T1000 (cell line): ENCODE measurements around the gene POTEG.
"Not testable (repeated sequence)": the region's sequence is repeated elsewhere in the genome, so short reads cannot be mapped to it uniquely, and the experiment has no call there.

Experiments
- DNase-seq: peaks from one replicate; lab custom pipeline; 2025; ENCODE audit warnings: mixed read lengths; lab: John Stamatoyannopoulos, UW

The POTEG gene

DNA sequence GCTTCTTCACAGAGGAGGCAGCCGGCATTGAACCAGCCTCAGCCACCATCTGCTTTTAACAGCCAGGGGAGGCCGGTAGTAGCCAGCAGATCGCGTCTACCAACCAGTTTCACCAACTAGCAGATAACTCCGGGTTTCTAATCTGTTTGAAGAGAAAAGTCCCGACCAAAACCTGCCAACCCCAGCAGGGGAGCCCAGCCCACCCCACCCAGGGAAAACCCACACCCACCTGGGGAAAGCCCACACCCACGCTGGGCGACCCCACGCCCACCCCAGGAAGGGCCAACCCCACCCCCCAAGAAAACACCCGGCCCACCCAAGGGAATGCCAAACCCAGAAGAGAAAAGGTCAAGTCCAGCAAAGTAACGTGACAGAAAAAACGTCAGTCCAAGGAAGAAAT lies at the start of gene POTEG:
TSS of gene POTEG (minus strand) at position 101 of the 400 bp plus-strand sequence. CDS start at position 49, 52 bp downstream.
- DNase-seq: not testable (repeated sequence)

DNA sequence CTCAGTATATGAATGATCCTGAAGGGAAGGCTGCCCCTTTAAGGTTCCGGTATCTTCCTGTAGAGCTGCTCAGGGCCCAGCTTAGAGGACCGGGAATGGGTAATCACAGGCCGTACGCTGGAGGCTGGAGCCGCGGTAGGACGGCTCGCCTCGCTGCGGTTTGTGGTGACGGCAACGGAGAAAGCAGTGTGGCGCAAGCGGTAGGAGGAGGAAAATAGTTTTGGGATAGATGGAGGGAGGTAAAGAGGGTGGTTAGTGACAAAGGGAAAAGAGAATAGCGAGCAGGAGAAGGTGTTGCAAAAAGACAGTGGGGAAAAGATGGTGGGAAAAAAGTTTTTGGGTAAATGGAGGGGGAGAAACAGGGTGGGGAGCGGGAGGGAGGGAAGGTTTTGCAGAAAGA lies 48.0 kb upstream of the POTEG start:
- DNase-seq: not testable (repeated sequence)

DNA sequence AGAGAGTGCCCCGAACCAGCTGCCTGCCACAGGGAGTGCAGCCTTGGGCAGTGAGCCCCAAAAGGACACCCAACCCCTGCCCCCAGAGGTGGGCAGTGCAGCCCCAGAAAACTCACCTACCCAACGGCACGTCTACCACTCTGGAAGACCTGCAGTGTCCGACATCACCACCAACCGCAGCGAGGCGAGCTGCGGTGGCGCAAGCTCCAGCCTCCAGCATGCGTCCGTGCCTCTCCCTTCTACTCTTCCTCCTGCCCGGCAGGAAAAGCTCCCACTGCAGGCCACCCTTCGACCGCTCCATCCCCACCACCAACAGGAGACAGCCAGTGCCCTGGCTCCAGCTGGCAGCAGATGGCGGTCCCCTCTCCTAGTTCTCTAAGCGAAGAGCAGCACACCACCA lies 47.3 kb upstream of the POTEG start:
- not testable (repeated sequence) for DNase-seq

DNA sequence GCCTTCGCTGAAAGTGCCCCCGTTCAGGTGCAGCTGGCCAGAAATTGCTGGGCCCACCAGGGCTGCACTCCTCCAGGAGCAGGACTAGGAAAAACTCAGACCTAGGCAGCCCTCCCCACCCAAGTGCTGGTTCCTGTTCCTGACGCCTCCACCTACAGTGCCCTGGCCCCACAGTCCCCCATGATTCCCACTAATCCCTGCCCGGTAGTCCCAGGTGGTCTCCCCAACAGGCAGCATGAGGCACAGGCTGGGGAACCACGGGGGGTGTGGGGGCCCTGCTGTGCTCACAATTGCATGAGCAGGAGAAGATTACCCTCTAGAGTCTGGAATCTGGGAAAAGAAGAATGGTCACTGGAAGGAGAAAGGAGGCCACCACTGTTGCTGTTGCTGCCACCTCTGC lies 46.4 kb upstream of the POTEG start:
- not testable (repeated sequence) for DNase-seq

DNA sequence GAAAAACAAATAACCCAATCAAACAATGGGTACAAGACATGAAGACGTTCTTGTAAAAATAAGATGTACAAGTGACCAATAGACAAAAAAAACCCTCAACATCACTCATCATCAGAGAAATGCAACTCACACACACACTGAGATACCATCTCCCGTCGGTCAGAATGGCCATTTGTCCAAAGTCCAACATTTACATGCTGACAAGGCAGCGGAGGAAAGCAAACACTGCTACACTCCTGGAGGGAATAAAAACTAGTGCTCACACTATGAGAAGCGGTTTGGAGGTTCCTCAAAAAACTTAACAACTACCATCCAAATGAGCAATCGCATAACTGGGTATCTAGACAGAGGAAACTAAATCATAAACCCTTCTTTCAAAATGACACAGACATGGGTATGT lies 11.6 kb upstream of the POTEG start:
- not testable (repeated sequence) for DNase-seq

DNA sequence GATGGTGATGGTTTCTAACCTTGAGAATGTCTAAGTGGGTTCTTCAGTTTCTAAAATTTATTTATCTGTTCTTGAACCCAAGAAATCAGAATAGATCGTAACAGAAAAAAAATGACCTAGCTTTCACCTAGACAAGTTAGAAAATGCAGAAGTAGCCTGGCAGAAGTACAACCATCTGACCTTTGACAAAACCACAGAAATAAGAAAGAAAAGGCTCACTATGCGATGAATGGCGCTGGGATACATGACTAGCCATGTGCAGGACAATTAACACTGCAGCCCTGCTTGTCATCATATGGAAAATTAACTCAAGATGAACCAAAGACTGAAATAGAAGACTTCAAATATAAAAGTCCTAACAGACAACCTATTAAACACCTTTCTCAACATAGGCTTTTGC lies 5.7 kb upstream of the POTEG start:
- DNase-seq: not testable (repeated sequence)

DNA sequence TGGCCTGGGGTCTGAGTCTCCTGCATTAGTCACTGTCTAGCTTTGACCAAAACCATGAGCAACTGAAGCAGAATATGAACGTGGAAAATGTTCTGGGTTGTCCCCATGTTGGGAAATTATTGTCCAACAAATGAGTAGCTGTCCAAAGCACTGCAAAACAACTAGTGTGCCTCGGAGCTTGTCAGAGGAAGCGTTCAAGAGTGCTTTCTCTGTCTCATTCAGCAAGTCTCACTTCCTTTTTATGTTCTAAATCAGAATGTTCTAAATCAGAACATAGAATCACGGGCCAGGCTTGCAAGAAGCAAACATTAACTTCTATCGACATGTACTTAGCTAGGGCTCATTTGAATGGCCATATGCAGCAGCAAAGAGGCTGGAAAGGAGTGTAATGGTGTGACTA lies 5.1 kb upstream of the POTEG start:
- not testable (repeated sequence) for DNase-seq

DNA sequence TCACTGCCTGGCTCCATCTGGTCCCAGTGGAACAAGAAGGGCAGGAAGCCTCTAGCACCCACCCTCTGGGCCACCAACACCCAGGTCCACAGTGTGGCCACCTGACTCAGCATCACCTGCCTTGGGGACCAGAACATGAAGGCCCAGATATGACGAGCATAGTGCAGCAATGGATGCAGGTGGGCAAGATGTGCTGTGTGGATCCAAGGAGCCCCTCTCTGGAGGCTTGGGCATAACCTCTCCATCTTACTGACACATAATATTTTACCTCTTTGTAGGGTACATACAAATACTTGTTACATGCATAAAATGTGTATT lies 2.9 kb upstream of the POTEG start:
- DNase-seq: not testable (repeated sequence)

DNA sequence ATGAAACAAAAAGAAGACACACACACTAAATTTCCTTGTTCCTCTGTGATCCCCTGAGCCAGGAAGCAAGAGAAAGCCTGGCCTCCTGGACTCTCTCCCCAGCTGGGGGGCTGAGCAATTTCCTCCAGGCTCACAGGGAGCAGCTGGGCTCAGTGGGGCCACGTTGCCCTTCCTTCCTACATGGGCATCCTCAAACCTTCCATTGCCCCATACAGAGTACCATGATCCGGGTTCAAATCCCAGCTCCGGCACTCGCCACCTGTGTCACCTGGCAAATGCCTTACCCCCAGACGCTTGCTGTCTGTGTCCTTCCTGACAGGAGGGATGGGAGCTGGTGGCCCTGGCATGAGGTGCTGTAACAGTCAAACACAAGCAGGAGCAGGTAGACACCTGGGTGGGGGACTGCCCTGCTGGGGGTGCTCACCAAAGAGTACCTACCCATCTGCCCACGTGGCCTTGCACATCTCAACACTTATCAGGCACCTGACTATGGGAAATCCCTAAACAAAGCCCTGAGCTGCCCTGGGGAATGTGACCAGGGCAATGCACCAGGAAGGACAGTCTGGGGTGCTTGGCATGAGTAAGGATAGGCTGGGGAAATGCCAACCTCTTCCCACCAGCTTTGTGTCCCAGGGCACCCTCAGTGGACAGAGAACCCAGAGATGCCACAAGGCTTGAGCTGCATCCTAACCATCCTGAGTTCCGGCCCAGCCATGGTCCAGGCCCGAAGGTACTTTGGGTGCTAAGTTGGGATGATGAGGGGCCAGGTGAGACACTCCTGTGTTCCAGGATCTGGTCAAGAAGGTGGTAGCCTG lies 2.4 kb upstream of the POTEG start:
- not testable (repeated sequence) for DNase-seq

DNA sequence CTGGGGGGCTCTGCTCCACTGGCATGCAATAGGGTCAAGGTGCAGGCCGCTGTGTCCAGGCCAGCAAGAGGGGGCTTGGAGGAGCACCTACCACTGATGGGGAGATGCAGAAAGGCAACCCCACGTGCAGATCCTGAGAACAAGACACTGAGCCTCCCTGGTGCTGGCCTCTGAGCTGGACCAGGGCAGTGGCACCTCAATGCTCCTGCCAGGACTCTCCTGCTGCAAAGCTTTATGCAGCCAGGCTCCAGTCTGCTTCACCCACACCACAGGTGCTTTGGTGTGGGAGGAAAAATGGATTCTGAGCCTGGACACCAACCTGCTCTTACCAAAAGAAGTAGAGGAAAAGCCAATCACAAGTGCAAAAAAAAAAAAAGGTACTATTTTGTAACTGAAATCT lies 1.7 kb upstream of the POTEG start:
- not testable (repeated sequence) for DNase-seq

DNA sequence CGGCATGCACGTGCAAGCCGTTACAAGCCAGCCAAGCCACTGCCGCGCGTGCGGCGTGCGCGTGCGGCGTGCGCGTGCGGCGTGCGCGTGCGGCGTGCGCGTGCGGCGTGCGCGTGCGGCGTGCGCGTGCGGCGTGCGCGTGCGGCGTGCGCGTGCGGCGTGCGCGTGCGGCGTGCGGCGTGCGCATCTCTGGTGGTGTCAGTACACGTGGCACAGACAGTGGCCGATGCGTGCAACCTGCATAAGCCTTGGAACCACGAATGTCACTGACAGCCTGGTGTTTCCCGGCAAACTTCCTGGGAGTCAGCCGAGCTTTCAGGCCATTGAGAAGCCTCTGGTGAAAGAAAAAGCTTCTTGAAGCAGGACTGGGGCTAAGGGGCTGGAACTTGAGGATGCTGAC lies 750 bp upstream of the POTEG start:
- not testable (repeated sequence) for DNase-seq

DNA sequence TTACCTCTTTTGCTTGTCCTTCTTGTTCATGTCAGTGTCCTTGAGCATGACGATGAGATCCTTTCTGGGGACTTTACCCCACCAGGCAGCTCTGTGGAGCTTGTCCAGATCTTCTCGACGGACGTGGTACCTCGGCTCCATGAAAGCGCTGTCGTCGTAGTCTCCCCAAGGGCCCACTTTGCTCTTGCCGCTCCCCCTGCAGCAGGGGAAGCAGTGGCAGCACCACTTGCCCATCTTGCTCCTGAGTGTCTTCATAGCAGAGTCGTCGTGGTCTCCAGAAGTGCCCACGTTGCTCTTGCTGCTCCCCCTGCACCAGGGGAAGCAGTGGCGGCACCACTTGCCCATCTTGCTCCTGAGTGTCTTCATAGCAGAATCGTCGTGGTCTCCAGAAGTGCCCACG lies 376 bp downstream of the POTEG start:
- DNase-seq: not testable (repeated sequence)

DNA sequence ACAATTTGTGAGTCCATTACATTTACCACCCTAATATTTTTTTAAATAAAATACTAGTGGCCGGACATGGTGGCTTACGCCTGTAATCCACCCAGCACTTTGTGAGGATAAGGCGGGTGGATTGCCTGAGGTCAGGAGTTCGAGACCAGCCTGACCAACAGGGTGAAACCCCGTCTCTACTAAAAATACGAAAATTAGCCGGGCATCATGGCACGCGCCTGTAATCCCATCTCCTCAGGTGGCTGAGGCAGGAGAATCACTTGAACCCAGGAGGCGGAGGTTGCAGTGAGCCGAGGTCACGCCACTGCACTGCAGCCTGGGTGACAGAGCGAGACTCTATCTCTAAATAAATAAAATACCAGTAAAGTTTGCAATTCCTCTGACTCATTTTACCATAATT lies 25.6 kb downstream of the POTEG start:
- DNase-seq: not testable (repeated sequence)

DNA sequence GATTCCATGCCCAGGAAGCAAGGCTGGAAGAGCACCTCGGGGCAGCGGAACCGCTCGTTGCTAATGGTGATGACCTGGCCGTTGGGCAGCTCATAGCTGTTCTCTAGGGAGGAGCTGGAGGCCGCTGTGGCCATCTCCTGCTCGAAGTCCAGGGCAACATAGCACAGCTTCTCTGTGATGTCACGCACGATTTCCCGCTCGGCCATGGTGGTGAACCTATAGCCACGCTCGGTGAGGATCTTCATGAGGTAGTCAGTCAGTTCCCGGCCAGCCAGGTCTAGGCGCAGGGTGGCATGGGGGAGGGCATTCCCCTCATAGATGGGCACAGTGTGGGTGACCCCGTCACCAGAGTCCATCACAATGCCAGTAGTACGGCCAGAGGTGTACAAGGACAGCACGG lies 32.0 kb downstream of the POTEG start:
- not testable (repeated sequence) for DNase-seq

DNA sequence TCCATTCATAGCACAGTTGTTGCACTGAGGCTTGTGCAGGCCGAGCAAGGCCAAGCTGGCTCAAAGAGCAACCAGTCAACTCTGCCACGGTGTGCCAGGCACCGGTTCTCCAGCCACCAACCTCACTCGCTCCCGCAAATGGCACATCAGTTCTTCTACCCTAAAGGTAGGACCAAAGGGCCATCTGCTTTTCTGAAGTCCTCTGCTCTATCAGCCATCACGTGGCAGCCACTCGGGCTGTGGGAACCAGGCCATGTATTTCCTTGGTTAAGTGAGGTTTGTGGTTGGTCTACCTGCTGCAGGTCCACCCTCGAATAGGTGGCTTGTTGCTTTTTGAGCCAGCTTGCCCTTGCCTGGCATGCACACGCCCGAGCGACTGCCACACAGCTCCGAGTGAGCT lies 39.4 kb downstream of the POTEG start:
- not testable (repeated sequence) for DNase-seq

DNA sequence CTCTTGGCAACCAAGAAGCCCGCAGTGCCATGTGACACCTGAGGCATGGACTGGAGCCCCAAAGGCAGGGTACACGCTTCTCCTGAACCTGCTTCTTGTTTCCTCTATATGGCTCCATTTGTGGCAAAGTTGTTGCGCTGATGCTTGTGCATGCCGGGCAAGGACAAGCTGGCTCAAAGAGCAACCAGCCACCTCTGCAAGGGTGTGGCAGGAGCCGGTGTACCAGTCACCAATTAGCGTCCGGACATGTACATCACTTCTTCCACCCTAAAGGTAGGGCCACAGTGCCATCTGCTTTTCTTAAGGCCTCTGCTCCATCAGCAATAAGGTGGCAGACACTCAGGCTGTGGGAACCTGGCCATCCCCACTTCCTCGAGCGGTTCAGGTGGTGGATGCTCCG lies 43.9 kb downstream of the POTEG start:
- DNase-seq: not testable (repeated sequence)

DNA sequence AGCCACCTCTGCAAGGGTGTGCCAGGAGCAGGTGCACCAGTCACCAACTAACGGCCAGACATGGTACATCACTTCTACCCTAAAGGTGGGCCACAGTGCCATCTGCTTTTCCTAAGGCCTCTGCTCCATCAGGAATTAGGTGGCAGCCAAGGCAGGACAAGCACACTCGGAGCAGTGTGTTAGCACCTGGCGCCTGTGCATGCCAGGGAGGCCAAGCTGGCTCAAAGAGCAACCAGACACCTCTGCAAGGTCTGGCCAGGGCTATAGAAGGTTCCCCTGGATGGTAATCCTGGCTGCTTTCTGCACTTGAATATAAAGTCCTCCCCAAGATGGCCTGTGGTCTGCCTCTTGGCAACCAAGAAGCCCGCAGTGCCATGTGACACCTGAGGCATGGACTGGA lies 45.4 kb downstream of the POTEG start:
- not testable (repeated sequence) for DNase-seq

DNA sequence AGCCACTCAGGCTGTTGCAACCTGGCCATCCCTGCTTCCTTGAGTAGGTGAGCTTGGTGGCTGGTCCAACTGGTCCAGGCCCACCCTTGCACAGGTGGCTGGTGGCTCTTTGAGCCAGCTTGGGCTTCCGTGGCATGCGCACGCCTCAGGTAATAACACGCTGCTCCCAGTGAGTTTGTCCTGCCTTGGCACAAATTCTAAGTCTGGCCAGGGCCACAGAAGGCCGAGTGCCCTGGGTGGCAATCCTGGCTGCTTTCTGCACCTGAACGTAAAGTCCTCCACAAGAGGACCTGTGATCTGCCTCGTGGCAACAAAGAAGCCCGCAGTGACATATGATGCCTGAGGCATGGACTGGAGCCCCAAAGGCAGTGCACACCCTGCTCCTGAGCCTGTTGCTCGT lies 47.1 kb downstream of the POTEG start:
- not testable (repeated sequence) for DNase-seq

DNA sequence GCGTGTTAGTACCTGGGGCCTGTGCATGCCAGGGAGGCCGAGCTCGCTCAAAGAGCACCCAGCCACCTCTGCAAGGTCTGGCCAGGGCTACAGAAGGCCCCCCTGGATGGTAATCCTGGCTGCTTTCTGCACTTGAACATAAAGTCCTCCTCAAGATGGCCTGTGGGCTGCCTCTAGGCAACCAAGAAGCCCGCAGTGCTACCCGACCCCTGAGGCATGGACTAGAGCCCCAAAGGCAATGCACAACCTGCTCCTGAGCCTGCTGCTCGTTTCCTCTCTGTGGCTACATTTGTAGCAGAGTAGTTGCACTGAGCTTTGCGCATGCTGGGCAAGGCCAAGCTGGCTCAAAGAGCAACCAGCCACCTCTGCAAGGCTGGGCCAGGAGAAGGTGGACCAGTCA lies 47.8 kb downstream of the POTEG start:
- DNase-seq: not testable (repeated sequence)

DNA sequence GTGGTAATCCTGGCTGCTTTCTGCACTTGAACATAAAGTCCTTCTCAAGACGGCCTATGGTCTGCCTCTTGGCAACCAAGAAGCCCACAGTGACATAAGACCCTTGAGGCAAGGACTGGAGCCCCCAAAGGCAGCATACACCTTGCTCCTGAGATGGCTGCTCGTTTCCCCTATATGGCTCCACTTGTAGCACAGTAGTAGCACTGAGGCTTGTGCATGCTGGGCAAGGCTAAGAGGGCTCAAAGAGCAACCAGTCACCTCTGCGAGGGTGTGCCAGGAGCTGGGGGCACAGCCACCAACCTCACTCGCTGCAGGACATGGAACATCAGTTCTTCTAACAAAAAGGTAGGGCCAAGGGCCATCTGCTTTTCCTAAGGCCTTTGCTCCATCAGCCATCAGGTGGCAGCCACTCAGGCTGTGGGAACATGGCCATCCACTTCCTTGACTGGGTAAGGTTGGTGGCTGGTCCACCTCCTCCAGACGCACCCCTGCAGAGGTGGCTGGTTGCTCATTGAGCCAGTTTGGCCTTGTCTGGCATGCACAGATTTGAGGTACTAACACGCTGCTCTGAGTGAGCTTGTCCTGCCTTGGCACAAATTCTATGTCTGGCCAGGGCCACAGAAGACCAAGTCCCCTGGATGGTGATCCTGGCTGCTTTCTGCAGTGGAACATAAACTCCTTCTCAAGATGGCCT lies 49.9 kb downstream of the POTEG start:
- DNase-seq: not testable (repeated sequence)

DNA sequence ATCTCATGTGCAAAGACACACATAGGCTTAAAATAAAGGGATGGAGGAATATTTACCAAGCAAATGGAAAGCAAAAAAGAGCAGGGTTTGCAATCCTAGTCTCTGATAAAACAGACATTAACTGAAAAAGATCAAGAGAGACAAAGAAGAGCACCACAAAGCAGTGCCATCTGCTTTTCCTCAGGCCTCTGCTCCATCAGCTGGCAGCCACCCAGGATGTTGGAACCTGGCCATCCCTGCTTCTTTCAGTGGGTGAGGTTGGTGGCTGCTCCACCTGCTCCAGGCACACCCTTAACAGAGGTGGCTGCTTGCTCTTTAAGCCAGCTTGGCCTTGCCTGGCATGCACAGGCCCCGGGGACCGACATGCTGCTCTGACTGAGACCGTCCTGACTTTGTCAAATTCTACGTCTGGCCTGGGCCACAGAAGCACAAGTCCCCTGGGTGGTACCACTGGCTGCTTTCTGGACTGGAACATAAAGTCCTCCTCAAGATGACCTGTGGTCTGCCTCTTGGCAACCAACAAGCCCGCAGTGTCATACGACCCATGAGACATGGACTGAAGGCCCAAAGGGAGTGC lies 51.0 kb downstream of the POTEG start:
- DNase-seq: not testable (repeated sequence)

DNA sequence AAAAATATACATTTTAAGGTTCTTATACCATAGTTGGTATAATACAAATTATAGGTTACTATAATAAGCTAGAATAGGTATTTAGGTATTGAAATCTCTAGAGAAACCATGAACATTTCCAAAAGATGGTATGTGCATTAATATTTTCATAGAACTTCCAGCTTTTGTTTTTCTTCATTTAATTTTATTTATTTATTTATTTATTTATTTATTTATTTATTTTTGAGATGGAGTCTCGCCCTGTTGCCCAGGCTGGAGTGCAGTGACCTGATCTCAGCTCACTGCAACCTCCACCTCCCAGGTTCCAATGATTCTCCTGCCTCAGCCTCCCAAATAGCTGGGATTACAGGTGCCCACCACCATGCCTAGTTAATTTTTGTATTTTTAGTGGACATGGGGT lies 54.0 kb downstream of the POTEG start:
- DNase-seq: not testable (repeated sequence)

DNA sequence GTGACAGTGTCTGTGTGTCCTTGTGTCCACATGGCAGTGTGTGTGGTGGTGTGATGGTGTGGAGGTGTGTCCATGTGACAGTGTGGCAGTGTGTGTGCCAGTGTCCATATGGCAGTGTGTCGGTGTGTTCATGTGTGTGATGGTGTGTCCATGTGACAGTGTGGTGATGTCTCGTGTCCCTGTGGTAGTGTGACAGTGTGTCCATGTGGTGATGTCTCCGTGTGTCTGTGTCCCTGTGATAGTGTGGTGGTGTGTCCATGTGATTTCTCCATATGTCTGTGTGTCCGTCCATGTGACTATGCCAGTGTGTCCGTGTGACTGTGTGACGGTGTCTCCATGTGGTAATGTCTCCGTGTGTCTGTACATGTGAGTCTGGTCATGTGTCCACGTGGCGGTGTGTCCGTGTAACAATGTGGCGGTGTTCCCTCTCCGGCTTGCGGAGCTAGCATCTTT lies 59.7 kb downstream of the POTEG start:
- not testable (repeated sequence) for DNase-seq
